K562 (cell line): ENCODE measurements around the gene SOCS3.

Experiments
- CREBBP ChIP-seq: IDR thresholded peaks from one replicate; pipeline ENCODE4 v1.6.1; 2012; ENCODE audit warnings: low read depth, mild to moderate bottlenecking, control low read depth, inconsistent platforms, low read length
- ESRRA ChIP-seq: fragments of 450-650 bp; IDR thresholded peaks from 2 replicates; pipeline ENCODE4 v1.6.1; 2014; ENCODE audit warnings: low read depth, mild to moderate bottlenecking, moderate library complexity, borderline replicate concordance
- KDM4B ChIP-seq, 2 experiments: fragments of 450-650 bp in 1 of 2; sonication (generic) in 1 of 2; IDR thresholded peaks; 2 replicates each; pipeline ENCODE4 v1.6.1; 2016 to 2017; ENCODE audit warnings: borderline replicate concordance in 2 of 2, antibody characterized with exemption in 1 of 2, low read depth in 1 of 2, mild to moderate bottlenecking in 1 of 2
- POLR2AphosphoS2 ChIP-seq: IDR thresholded peaks from 2 replicates; pipeline ENCODE4 v1.6.1; 2012; ENCODE audit warnings: low read length, improper control_type of control experiment
- ZNF184 ChIP-seq: sonication (generic); formaldehyde crosslinking; IDR thresholded peaks from 2 replicates; pipeline ENCODE4 v1.5.0; 2020; ENCODE audit warnings: missing genetic modification reagents
- ZNF282 ChIP-seq: sonication (generic); formaldehyde crosslinking; IDR thresholded peaks from 2 replicates; pipeline ENCODE4 v1.8.1; 2023; ENCODE audit warnings: missing genetic modification reagents
- TF ChIP-seq, protein P1 (sequence below), 3 experiments: IDR thresholded peaks in 2 of 3; conservative IDR thresholded peaks in 1 of 3; 2 replicates each; pipeline ENCODE4 v1.5.1; 2011 to 2012; ENCODE audit warnings: low read length in 3 of 3, mild to moderate bottlenecking in 3 of 3, control low read depth in 2 of 3, improper control_type of control experiment in 1 of 3, inconsistent platforms in 1 of 3, low read depth in 1 of 3, mixed read lengths in 1 of 3, moderate library complexity in 1 of 3; ENCODE audit not compliant: insufficient read depth in 2 of 3
- TF ChIP-seq, protein P2 (sequence below): sonication (generic); formaldehyde crosslinking; IDR thresholded peaks from 2 replicates; pipeline ENCODE4 v1.8.1; 2023; ENCODE audit warnings: mild to moderate bottlenecking, missing genetic modification reagents
- TF ChIP-seq, protein P3 (sequence below): sonication (generic); formaldehyde crosslinking; IDR thresholded peaks from 2 replicates; pipeline ENCODE4 v1.8.0; 2022; ENCODE audit warnings: missing genetic modification reagents, mild to moderate bottlenecking, borderline replicate concordance
- TF ChIP-seq, protein P4 (sequence below): fragments of 450-650 bp; formaldehyde crosslinking; IDR thresholded peaks from 2 replicates; pipeline ENCODE4 v1.4.0; 2022; ENCODE audit warnings: missing genetic modification characterization

DNA sequence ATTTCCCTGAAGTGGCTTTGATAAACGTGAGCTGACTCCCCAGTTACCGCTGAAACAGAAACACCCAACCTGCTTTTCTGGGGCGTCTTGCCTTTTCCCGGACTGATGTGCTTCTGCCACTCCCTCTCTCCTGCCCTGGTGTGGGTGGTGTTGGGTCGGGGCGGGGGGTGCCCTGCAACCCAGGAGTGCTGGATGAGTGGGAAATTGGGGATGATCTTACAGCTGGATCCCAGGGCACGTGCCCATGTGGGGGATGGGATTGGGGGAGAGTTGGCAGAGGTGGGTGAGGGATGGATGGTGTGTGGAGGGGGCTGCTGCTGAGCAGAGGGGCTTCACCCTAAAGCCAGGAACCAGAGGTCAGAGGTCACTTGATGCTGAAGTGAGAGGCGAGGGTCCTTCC is 47.0 kb upstream of the SOCS3 start:
- no peak for TF ChIP-seq ESRRA
- TF ChIP-seq, protein P1, sequence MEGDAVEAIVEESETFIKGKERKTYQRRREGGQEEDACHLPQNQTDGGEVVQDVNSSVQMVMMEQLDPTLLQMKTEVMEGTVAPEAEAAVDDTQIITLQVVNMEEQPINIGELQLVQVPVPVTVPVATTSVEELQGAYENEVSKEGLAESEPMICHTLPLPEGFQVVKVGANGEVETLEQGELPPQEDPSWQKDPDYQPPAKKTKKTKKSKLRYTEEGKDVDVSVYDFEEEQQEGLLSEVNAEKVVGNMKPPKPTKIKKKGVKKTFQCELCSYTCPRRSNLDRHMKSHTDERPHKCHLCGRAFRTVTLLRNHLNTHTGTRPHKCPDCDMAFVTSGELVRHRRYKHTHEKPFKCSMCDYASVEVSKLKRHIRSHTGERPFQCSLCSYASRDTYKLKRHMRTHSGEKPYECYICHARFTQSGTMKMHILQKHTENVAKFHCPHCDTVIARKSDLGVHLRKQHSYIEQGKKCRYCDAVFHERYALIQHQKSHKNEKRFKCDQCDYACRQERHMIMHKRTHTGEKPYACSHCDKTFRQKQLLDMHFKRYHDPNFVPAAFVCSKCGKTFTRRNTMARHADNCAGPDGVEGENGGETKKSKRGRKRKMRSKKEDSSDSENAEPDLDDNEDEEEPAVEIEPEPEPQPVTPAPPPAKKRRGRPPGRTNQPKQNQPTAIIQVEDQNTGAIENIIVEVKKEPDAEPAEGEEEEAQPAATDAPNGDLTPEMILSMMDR (IDR thresholded peaks at IDR 0.05 in 2 of 3, conservative IDR thresholded peaks at IDR 0.05 in 1 of 3; ENCODE audit: insufficient read depth in 2 of 3, low read depth in 1 of 3, low read length in 3 of 3): no peak
- no peak for TF ChIP-seq KDM4B (IDR thresholded peaks at IDR 0.05; ENCODE audit: borderline replicate concordance in 2 of 2, low read depth in 1 of 2)
- TF ChIP-seq, protein P2, sequence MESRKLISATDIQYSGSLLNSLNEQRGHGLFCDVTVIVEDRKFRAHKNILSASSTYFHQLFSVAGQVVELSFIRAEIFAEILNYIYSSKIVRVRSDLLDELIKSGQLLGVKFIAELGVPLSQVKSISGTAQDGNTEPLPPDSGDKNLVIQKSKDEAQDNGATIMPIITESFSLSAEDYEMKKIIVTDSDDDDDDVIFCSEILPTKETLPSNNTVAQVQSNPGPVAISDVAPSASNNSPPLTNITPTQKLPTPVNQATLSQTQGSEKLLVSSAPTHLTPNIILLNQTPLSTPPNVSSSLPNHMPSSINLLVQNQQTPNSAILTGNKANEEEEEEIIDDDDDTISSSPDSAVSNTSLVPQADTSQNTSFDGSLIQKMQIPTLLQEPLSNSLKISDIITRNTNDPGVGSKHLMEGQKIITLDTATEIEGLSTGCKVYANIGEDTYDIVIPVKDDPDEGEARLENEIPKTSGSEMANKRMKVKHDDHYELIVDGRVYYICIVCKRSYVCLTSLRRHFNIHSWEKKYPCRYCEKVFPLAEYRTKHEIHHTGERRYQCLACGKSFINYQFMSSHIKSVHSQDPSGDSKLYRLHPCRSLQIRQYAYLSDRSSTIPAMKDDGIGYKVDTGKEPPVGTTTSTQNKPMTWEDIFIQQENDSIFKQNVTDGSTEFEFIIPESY: no peak
- TF ChIP-seq, protein P3, sequence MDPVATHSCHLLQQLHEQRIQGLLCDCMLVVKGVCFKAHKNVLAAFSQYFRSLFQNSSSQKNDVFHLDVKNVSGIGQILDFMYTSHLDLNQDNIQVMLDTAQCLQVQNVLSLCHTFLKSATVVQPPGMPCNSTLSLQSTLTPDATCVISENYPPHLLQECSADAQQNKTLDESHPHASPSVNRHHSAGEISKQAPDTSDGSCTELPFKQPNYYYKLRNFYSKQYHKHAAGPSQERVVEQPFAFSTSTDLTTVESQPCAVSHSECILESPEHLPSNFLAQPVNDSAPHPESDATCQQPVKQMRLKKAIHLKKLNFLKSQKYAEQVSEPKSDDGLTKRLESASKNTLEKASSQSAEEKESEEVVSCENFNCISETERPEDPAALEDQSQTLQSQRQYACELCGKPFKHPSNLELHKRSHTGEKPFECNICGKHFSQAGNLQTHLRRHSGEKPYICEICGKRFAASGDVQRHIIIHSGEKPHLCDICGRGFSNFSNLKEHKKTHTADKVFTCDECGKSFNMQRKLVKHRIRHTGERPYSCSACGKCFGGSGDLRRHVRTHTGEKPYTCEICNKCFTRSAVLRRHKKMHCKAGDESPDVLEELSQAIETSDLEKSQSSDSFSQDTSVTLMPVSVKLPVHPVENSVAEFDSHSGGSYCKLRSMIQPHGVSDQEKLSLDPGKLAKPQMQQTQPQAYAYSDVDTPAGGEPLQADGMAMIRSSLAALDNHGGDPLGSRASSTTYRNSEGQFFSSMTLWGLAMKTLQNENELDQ (CRISPR knock-in tag): no peak
- no peak for TF ChIP-seq ZNF282 (CRISPR knock-in tag)
- no peak for TF ChIP-seq ZNF184 (CRISPR knock-in tag)
- TF ChIP-seq POLR2AphosphoS2: no peak
- TF ChIP-seq CREBBP: no peak
- TF ChIP-seq, protein P4, sequence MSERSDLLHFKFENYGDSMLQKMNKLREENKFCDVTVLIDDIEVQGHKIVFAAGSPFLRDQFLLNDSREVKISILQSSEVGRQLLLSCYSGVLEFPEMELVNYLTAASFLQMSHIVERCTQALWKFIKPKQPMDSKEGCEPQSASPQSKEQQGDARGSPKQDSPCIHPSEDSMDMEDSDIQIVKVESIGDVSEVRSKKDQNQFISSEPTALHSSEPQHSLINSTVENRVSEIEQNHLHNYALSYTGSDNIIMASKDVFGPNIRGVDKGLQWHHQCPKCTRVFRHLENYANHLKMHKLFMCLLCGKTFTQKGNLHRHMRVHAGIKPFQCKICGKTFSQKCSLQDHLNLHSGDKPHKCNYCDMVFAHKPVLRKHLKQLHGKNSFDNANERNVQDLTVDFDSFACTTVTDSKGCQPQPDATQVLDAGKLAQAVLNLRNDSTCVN (CRISPR knock-in tag): no peak
